MM.1S (cell line): ENCODE data around the gene BTBD16.

Experiments used
- EZH2phosphoT487 ChIP-seq: fragments of 300-600 bp; sonication (generic); IDR thresholded peaks from 2 replicates; pipeline ENCODE4 v1.6.1; 2018; ENCODE audit warnings: antibody characterized with exemption, low read length
- TF ChIP-seq, protein P1 (sequence below): fragments of 300-600 bp; sonication (generic); IDR thresholded peaks from 2 replicates; pipeline ENCODE4 v1.5.1; 2016; ENCODE audit warnings: antibody characterized with exemption, low read length, mixed read lengths

DNA sequence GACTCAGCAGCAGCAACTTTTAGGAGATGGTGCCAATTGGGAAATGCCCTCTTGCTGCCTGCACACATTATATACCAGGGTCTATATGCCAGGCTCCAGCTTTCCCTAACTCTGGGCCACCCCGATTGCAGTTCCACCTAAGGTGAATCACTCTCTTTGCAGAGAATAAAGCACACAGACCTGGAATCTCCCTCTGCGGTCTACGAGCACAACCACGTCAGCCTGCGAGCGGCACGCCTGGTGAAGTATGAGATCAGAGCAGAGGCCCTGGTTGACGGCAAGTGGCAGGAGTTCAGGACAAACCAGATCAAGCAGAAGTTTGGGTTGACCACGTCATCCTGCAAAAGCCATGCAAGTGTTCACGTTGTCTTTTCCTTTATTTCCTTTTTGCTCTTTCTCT lies 65.2 kb downstream of the BTBD16 start:
- TF ChIP-seq, protein P1, sequence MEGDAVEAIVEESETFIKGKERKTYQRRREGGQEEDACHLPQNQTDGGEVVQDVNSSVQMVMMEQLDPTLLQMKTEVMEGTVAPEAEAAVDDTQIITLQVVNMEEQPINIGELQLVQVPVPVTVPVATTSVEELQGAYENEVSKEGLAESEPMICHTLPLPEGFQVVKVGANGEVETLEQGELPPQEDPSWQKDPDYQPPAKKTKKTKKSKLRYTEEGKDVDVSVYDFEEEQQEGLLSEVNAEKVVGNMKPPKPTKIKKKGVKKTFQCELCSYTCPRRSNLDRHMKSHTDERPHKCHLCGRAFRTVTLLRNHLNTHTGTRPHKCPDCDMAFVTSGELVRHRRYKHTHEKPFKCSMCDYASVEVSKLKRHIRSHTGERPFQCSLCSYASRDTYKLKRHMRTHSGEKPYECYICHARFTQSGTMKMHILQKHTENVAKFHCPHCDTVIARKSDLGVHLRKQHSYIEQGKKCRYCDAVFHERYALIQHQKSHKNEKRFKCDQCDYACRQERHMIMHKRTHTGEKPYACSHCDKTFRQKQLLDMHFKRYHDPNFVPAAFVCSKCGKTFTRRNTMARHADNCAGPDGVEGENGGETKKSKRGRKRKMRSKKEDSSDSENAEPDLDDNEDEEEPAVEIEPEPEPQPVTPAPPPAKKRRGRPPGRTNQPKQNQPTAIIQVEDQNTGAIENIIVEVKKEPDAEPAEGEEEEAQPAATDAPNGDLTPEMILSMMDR, result no peak
- no peak for TF ChIP-seq EZH2phosphoT487
